ENCODE measurements around the gene SPSB3.

SPSB3 gene

DNA sequence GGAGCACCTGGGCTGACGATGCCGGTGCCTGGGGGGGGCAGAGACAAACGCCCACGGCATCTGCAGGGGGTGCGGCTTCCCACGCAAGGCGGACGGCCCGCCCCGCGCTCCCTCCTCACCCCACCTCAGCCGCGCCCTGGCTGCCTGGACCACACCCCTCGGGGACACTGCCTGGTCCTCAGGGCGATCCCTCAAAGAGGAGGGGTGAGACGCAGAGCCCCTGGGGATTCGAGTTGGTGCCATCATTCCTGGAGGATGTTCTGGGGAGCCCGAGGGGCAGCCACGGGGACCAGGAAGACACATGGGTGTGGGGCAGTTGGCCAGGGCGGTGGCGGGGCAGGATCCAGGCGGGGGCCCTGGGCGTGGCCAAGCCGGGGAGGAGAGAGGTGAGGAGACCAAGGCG lies 7.3 kb upstream of the SPSB3 start:
- DNase-seq: no peak

DNA sequence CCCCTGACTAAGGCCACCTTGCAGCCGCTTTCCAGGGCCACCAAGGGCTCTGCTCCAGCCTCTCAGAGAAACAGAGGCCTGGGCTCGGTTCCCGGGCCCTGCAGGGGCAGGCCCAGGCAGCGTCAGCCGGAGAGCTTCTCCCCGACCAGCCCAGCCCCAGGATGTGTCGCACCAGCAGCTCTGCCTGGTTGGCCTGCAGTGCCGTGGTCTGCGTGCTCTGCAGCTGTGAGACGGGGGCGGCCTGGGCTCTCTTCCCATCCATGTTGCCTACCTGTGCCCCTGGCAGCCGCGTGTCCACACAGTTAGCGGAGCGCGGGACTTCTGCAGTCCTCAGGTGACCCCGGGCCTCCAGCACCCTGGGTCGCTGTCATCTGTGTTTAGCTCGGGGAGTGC lies 6.3 kb upstream of the SPSB3 start:
- no peak for DNase-seq

- DNase-seq: no peak
These were observed 5.8 kb upstream of the SPSB3 start for GRCh38 chr16:1788095-1788707.

- DNase-seq: no peak
These were observed 5.1 kb upstream of the SPSB3 start for GRCh38 chr16:1787322-1788094.

- no peak for DNase-seq
These were observed 4.6 kb upstream of the SPSB3 start for GRCh38 chr16:1787056-1787321.

GRCh38 chr16:1786242-1787055 lies 4.1 kb upstream of the SPSB3 start:
- no peak for DNase-seq

DNA sequence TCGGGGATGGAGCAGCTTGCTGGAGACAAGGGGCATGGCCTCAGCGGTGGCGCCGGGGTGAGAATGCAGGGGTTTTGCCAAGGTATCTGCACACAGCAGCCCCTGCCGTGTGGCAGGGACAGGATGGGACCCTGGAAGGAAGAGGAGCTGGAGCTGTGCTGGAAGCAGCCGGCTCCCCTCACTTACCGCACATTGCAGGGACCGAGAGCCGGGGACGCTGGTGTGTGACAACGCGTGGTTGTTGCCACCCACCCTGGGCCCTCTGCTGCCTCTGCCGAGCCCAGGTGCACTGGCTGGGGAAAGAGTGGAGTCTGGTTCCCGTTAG lies 3.4 kb upstream of the SPSB3 start:
- DNase-seq: no peak

DNA sequence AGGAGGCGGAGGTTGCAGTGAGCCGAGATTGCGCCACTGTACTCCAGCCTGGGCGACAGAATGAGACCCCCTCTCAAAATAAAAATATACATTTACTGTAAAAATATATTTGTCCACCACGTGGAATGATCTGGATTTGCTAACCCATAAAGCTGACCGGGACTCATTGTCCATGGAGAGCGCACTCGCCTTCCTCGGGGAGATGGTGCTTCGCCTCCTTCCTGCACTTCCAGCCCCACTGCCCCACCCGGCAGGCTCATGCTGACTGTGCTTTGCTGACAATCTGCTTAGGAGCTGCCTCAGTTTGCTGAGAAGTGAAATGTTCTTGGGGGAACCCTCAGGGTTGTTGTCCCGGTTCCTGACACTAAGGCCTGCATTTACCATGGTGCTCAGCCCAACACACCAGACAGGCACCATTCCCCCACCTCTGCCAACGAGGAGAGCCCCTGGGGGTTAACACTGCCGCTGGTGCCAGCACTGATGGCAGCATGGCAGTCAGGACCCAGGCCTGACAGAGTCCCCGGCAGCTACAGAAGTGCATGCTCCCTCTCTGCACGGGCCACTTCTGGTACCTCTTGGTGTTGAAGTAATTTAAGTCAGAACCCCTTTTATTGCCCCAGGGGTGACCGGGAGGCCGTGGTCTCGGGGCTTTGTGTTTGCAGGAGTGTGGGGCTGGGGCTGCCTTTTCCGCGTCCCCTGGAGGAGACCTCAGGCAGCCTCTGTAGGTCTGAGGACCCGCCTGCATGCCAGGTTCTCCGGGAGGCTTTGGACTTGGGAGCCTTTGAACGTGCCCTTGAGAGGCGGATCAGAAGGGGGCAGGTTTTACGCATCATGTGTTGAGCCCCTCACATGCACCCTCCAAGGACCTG lies 2.8 kb upstream of the SPSB3 start:
- no peak for DNase-seq

GRCh38 chr16:1781758-1782407 lies 488 bp downstream of the SPSB3 start:
- DNase-seq: no peak

GRCh38 chr16:1781254-1781653 lies 1.1 kb downstream of the SPSB3 start:
- no peak for DNase-seq

GRCh38 chr16:1780677-1781072 lies 1.7 kb downstream of the SPSB3 start:
- no peak for DNase-seq

GRCh38 chr16:1779741-1780676 lies 2.4 kb downstream of the SPSB3 start:
- peak in 1 of 51 donors; percentile 20 for DNase-seq

GRCh38 chr16:1779234-1779701 lies 3.1 kb downstream of the SPSB3 start:
- no peak for DNase-seq

- no peak for DNase-seq
These were observed 3.9 kb downstream of the SPSB3 start for GRCh38 chr16:1778200-1779179.

GRCh38 chr16:1777375-1778199 lies 4.8 kb downstream of the SPSB3 start:
- DNase-seq: no peak

DNA sequence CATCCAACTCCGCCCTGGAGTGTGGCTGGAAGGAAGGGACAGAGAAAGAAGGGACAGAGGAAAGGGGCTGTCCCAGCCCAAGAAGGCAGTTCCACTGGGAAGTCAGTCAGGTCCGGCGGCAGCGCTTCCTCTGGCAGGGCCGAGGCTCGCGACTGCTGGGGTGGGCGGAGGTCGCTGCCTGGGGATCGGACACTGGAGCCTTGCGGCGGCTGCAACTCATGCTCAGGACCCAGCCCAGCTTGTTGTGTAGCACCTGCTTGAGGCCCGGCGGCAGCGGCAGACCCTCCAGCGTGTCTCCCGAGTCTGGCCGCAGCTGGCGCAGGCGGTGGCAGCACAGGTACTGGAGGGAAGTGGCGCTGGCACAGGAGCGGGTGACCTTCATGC lies 5.4 kb downstream of the SPSB3 start:
- DNase-seq: no peak

GRCh38 chr16:1776672-1776955 lies 5.8 kb downstream of the SPSB3 start:
- DNase-seq: no peak
